K562 (cell line): Measurements from ENCODE around the gene GFOD1. TPM values are rescaled to one million over a fixed set of nuclear protein-coding genes. Genes with fewer than 3 reads are reported as not detected.

Experiments
- ATAC-seq: fragments of 200-7000 bp; cut with Tn5 transposase; 3 replicates; pipeline ENCODE4 v1.9.1; 2020; ENCODE audit warnings: moderate library complexity
- BruUV-seq: library from RNA; stranded (reverse); fragments of 400-500 nt; replicated peaks from 2 replicates; lab custom pipeline; 2021; lab: Mats Ljungman, UMichigan
- CTCF ChIA-PET: fragments of 300-600 bp; formaldehyde crosslinking; extraction: SDS; loops from one replicate; lab custom pipeline; 2021; ENCODE audit warnings: low intra/inter-chr PET ratio; lab: Yijun Ruan, JAX
- POLR2A ChIA-PET: fragments of 300-600, 350-650 bp; sonication (Branson Sonifier 250); formaldehyde crosslinking; extraction: SDS; loops from one replicate; lab custom pipeline; 2021; ENCODE audit warnings: antibody characterized with exemption, inconsistent platforms; lab: Yijun Ruan, JAX
- DNase-seq, 4 experiments: peaks; one replicate each; pipeline versions ENCODE4 v3.0.0 to v3.0.0-alpha.2; 2011 to 2018; ENCODE audit warnings: low spot score in 3 of 4, mixed read lengths in 3 of 4; ENCODE audit errors: extremely low read depth in 1 of 4
- FAIRE-seq: peaks from 2 replicates; lab custom pipeline; 2011; peaks lifted over from hg19 to GRCh38; lab: Jason Lieb, UNC
- H2AFZ ChIP-seq: 2 replicates; pipeline ENCODE4 v1.6.0; 2011; ENCODE audit warnings: low read depth, low read length, control low read depth, inconsistent platforms
- H3K27ac ChIP-seq: fragments of 200-600 bp; 3 replicates; pipeline ENCODE4 v1.8.0; 2011; ENCODE audit warnings: low read depth, mild to moderate bottlenecking, control low read depth, inconsistent platforms, low read length, moderate library complexity, mixed read lengths; ENCODE audit errors: extremely low read depth
- H3K27me3 ChIP-seq, 2 experiments: fragments of 300-600 bp in 1 of 2; 2 replicates in 1 of 2; 3 replicates in 1 of 2; pipeline versions ENCODE4 v1.6.0 to v1.8.0; 2011; ENCODE audit warnings: inconsistent platforms in 2 of 2, low read length in 2 of 2, mild to moderate bottlenecking in 1 of 2, mixed read lengths in 1 of 2, moderate library complexity in 1 of 2; ENCODE audit not compliant: control insufficient read depth in 2 of 2, insufficient read depth in 2 of 2
- H3K36me3 ChIP-seq: fragments of 300-600 bp; 3 replicates; pipeline ENCODE4 v1.8.0; 2011; ENCODE audit warnings: mild to moderate bottlenecking, low read length, inconsistent platforms; ENCODE audit not compliant: control insufficient read depth, insufficient read depth
- H3K4me1 ChIP-seq, 2 experiments: fragments of 200-600 bp in 1 of 2; replicated peaks in 1 of 2; 2 replicates in 1 of 2; 3 replicates in 1 of 2; pipeline versions ENCODE4 v1.5.1 to v1.8.0; 2011; ENCODE audit warnings: inconsistent platforms in 2 of 2, low read length in 2 of 2, mild to moderate bottlenecking in 1 of 2, mixed read lengths in 1 of 2, moderate library complexity in 1 of 2; ENCODE audit not compliant: control insufficient read depth in 2 of 2, insufficient read depth in 2 of 2
- H3K4me2 ChIP-seq: 2 replicates; pipeline ENCODE4 v1.6.1; 2011; ENCODE audit warnings: low read length, control low read depth, inconsistent platforms, mixed read lengths; ENCODE audit not compliant: insufficient read depth
- H3K4me3 ChIP-seq: fragments of 200-600 bp; sonication (generic), shearing (Covaris generic); 2 replicates; pipeline ENCODE4 v1.5.1; 2016; ENCODE audit warnings: control low read depth, inconsistent platforms
- H3K79me2 ChIP-seq: fragments of 200-600 bp; 3 replicates; pipeline ENCODE4 v1.8.0; 2011; ENCODE audit warnings: low read length, inconsistent platforms; ENCODE audit not compliant: control insufficient read depth, insufficient read depth
- H3K9ac ChIP-seq, 2 experiments: 2 replicates each; pipeline versions ENCODE4 v1.6.0 to v1.6.1; 2011; ENCODE audit warnings: low read depth in 2 of 2, low read length in 2 of 2, control low read depth in 1 of 2, inconsistent platforms in 1 of 2, mild to moderate bottlenecking in 1 of 2, mixed read lengths in 1 of 2; ENCODE audit not compliant: insufficient read depth in 1 of 2
- H3K9me1 ChIP-seq: one replicate; pipeline ENCODE4 v1.6.0; 2011; ENCODE audit warnings: inconsistent platforms, mild to moderate bottlenecking, low read length, moderate library complexity; ENCODE audit not compliant: control insufficient read depth, insufficient read depth
- H3K9me3 ChIP-seq: replicated peaks from 2 replicates; pipeline ENCODE4 v1.5.1; 2011; ENCODE audit warnings: low read depth, low read length, inconsistent platforms; ENCODE audit not compliant: control insufficient read depth, insufficient read depth
- H4K20me1 ChIP-seq: replicated peaks from 2 replicates; pipeline ENCODE4 v1.6.1; 2011; ENCODE audit warnings: low read length, inconsistent platforms, mixed read lengths; ENCODE audit not compliant: control insufficient read depth, insufficient read depth
- CBFB ChIP-seq: sonication (generic); formaldehyde crosslinking; IDR thresholded peaks from 2 replicates; pipeline ENCODE4 v1.4.0; 2020; ENCODE audit warnings: mild to moderate bottlenecking, missing genetic modification reagents
- E2F1 ChIP-seq: sonication (generic); formaldehyde crosslinking; IDR thresholded peaks from 2 replicates; pipeline ENCODE4 v1.8.1; 2023; ENCODE audit warnings: mild to moderate bottlenecking, missing genetic modification reagents, moderate library complexity
- TFE3 ChIP-seq: fragments of 450-650 bp; formaldehyde crosslinking; IDR thresholded peaks from 2 replicates; pipeline ENCODE4 v1.4.0; 2020; ENCODE audit warnings: mild to moderate bottlenecking, mixed read lengths
- WGBS: fragments of 100-300 bp; shearing (Covaris generic); methylation state at CpG from one replicate; pipeline ENCODE4 v1.1.6; 2016; ENCODE audit warnings: low coverage, mixed read lengths; ENCODE audit not compliant: insufficient coverage; ENCODE audit errors: missing lambda C conversion rate; 5-methylcytosine and 5-hydroxymethylcytosine counted together
- in situ Hi-C: fragments of 300-500 bp; cut with MboI; formaldehyde crosslinking; loops from 4 replicates; pipeline ENCODE4 v1.15.0; 2018; ENCODE audit warnings: inconsistent platforms, mixed read lengths
- intact Hi-C: fragments of 100-400 bp; cut with micrococcal nuclease; formaldehyde crosslinking; loops from 2 replicates; pipeline ENCODE4 v1.14.2; 2022
- polyA plus RNA-seq, 8 experiments: library from polyadenylated mRNA; depleted of rRNA in 4 of 8; stranded (reverse) in 5 of 8; unstranded in 3 of 8; fragments of >200 nt; fragmentation: Nextera tagmentation in 2 of 8; fragmentation: Illumina TruSeq in 1 of 8; extraction: Ambion mirVana in 2 of 8; extraction: Trizol in 1 of 8; gene quantifications; 2 replicates each; pipeline versions ENCODE4 v1.2.1 to v1.2.3, GENCODE V29; 2011 to 2014; ENCODE audit warnings: inconsistent platforms in 1 of 8, missing spikeins in 1 of 8
- total RNA-seq, 7 experiments: library from RNA; depleted of rRNA in 6 of 7; stranded (reverse); fragments of >200 nt in 6 of 7; fragmentation: Illumina TruSeq in 2 of 7; extraction: Trizol in 2 of 7; gene quantifications; 2 replicates each; pipeline versions ENCODE4 v1.2.1 to v1.2.3, GENCODE V29; 2011 to 2021; ENCODE audit warnings: low replicate concordance in 1 of 7

GFOD1 gene
- total and polyA plus RNA-seq, 9 of the 15 experiments (the other 6 are each of a cell fraction or from before 2014, with no cell fraction given): 3.8 to 12.0 (median 8.2) TPM

GRCh38 chr6:13505345-13505734 is 17.9 kb upstream of the GFOD1 start:
- no peak for FAIRE-seq
- intact Hi-C loops (no loop called here), in situ Hi-C loops (no loop called here)
- Histone ChIP-seq H2AFZ (peak overlapping the region; percentile 38; the same call in 1 of the 2 replicates), H3K36me3 (no peaks in the 10 kb centered on the region), H3K9me3 (no peaks in the 10 kb centered on the region), H3K27ac (no peak overlapping the region), H3K9ac (no peak overlapping the region), H3K4me3 (no peak overlapping the region), H3K9me1 (no peaks in the 10 kb centered on the region), H4K20me1 (no peaks in the 10 kb centered on the region), H3K79me2 (no peaks in the 10 kb centered on the region), H3K4me1 (no peaks in the 10 kb centered on the region; a peak in 1 of 5 replicates), H3K27me3 (no peaks in the 10 kb centered on the region), H3K4me2 (no peak overlapping the region)
- 18% methylated on average over 7 of the region's 7 CpGs for WGBS
- no TSS peak for BruUV-seq
- ATAC-seq: no peak
- DNase-seq: no peak
- ChIA-PET CTCF (no interaction called here), POLR2A (no interaction called here)
- TF ChIP-seq CBFB: no peak
- no peak for TF ChIP-seq TFE3
- no peak for TF ChIP-seq E2F1 (CRISPR knock-in tag)
